ENCODE measurements around the gene MAGED1.

DNA sequence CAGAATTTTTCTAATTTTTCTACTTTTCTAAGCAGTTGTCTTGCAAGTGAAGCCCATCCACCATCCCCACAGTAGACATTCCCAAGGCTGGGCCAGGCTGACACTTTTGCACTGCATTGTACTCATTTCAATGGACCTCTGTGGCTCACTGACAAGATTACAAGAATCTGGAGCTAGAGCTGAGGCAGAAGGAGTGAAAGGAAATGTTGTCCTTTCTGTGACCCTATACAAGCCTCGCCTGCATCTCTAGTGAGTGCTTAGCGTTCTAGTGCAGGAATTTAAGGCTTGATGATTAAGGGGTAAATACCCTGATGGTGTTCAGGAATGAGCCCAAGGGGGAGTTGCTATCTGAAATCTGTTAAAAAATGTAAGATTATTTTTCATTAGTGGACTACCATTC lies 6.3 kb downstream of the MAGED1 start:
- TF ChIP-seq, protein P1, sequence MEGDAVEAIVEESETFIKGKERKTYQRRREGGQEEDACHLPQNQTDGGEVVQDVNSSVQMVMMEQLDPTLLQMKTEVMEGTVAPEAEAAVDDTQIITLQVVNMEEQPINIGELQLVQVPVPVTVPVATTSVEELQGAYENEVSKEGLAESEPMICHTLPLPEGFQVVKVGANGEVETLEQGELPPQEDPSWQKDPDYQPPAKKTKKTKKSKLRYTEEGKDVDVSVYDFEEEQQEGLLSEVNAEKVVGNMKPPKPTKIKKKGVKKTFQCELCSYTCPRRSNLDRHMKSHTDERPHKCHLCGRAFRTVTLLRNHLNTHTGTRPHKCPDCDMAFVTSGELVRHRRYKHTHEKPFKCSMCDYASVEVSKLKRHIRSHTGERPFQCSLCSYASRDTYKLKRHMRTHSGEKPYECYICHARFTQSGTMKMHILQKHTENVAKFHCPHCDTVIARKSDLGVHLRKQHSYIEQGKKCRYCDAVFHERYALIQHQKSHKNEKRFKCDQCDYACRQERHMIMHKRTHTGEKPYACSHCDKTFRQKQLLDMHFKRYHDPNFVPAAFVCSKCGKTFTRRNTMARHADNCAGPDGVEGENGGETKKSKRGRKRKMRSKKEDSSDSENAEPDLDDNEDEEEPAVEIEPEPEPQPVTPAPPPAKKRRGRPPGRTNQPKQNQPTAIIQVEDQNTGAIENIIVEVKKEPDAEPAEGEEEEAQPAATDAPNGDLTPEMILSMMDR (conservative IDR thresholded peaks at IDR 0.05 in 1 of 2, IDR thresholded peaks at IDR 0.05 in 1 of 2; ENCODE audit: extremely low read depth in 1 of 2, insufficient read depth in 1 of 2, low read depth in 1 of 2, low read length in 2 of 2): no peak
- TF ChIP-seq EZH2 (IDR thresholded peaks at IDR 0.05; ENCODE audit: borderline replicate concordance, low read length): no peak
